SHP77 (cell line): ENCODE data around the gene RGS10.

Experiments
- DNase-seq, 2 experiments: peaks; one replicate each; lab custom pipeline; 2025; lab: John Stamatoyannopoulos, UW

The RGS10 gene

GRCh38 chr10:119497243-119497642 is 45.3 kb downstream of the RGS10 start:
- DNase-seq = no peak

- DNase-seq = no peak
Measured at GRCh38 chr10:119496273-119496672, 46.2 kb downstream of the RGS10 start.

GRCh38 chr10:119495545-119495944 is 47.0 kb downstream of the RGS10 start:
- DNase-seq = no peak

GRCh38 chr10:119495021-119495505 is 47.5 kb downstream of the RGS10 start:
- no peak for DNase-seq

GRCh38 chr10:119494236-119495020 is 48.1 kb downstream of the RGS10 start:
- DNase-seq = no peak

- DNase-seq = no peak
Measured at GRCh38 chr10:119493155-119493554, 49.4 kb downstream of the RGS10 start.

GRCh38 chr10:119491966-119492757 is 50.4 kb downstream of the RGS10 start:
- DNase-seq = no peak

GRCh38 chr10:119489991-119490326 is 52.6 kb downstream of the RGS10 start:
- no peak for DNase-seq

GRCh38 chr10:119488675-119489074 is 53.8 kb downstream of the RGS10 start:
- DNase-seq = no peak

GRCh38 chr10:119483839-119484238 is 58.7 kb downstream of the RGS10 start:
- no peak for DNase-seq

- DNase-seq = no peak
Measured at GRCh38 chr10:119483001-119483400, 59.5 kb downstream of the RGS10 start.

- DNase-seq = no peak
Measured at GRCh38 chr10:119481781-119482426, 60.6 kb downstream of the RGS10 start.

GRCh38 chr10:119480667-119481066 is 61.9 kb downstream of the RGS10 start:
- peak; percentile 10 to 49 for DNase-seq

GRCh38 chr10:119479532-119479931 is 63.0 kb downstream of the RGS10 start:
- DNase-seq = no peak

- no peak for DNase-seq
Measured at GRCh38 chr10:119478811-119479341, 63.6 kb downstream of the RGS10 start.

GRCh38 chr10:119478111-119478802 is 64.3 kb downstream of the RGS10 start:
- DNase-seq = no peak

- DNase-seq = no peak
Measured at GRCh38 chr10:119477444-119477843, 65.1 kb downstream of the RGS10 start.

- no peak for DNase-seq
Measured at GRCh38 chr10:119474606-119475005, 67.9 kb downstream of the RGS10 start.

GRCh38 chr10:119473771-119474170 is 68.7 kb downstream of the RGS10 start:
- DNase-seq = no peak

- DNase-seq = no peak
Measured at GRCh38 chr10:119470920-119471702, 71.4 kb downstream of the RGS10 start.

- no peak for DNase-seq
Measured at GRCh38 chr10:119469846-119470245, 72.7 kb downstream of the RGS10 start.
